ENCODE data around the gene RAB3D.
"Not testable (repeated sequence)": the region's sequence is repeated elsewhere in the genome, so short reads cannot be mapped to it uniquely, and the experiment has no call there.

The RAB3D gene

DNA sequence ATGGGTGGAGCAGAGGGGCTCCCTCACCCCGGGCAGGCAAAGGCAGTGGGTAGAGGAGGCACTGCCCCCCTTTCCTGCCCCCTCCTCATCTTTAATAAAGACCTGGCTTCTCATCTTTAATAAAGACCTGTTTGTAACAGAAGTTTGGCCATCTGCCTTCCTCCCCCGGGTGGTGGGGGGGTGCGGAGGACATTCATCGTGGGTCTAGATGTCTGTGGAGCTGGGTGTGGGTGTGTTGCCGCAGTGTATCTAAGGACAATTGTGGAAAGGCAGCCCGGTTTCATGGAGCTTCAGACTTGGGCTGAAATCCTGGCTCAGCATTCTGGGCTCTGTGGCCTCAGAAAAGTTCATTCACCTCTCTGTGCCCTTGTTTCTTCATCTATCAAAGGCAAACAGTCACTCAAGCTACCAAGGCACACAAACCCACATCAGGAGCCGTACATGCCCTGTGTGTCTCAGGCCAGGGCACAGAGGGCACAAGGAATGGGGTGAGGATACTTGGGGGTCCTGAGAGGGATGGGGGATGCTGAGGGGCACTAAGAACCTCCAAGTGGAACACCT, 26.2 kb upstream of the RAB3D start:
- no peak for DNase-seq

GRCh38 chr19:11364935-11365334, 25.5 kb upstream of the RAB3D start:
- DNase-seq, result no peak

GRCh38 chr19:11364296-11364904, 24.9 kb upstream of the RAB3D start:
- DNase-seq, result no peak

- DNase-seq, result no peak
These were observed 24.4 kb upstream of the RAB3D start for GRCh38 chr19:11363881-11364280.

- DNase-seq, result no peak
These were observed 22.6 kb upstream of the RAB3D start for GRCh38 chr19:11361771-11362731.

GRCh38 chr19:11361037-11361770, 21.7 kb upstream of the RAB3D start:
- DNase-seq, result no peak

DNA sequence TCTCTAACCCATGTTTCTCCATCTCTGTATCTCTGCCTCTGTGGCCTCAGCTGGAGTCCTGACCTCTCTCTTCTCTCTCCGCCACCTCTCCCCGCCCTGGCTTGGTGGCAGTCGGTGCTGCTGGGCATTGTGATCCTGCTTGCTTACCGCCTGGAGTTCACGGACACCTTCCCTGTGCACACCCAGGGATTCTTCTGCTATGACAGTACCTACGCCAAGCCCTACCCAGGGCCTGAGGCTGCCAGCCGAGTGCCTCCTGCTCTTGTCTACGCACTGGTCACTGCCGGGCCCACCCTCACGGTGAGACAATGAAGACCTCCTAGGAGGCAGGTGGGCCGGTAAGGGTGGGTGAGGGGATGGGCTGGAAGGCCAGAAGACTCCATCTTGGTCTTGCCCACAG, 20.0 kb upstream of the RAB3D start:
- no peak for DNase-seq

- DNase-seq, result no peak
These were observed 17.5 kb upstream of the RAB3D start for GRCh38 chr19:11356676-11357550.

- no peak for DNase-seq
These were observed 16.6 kb upstream of the RAB3D start for GRCh38 chr19:11356074-11356397.

DNA sequence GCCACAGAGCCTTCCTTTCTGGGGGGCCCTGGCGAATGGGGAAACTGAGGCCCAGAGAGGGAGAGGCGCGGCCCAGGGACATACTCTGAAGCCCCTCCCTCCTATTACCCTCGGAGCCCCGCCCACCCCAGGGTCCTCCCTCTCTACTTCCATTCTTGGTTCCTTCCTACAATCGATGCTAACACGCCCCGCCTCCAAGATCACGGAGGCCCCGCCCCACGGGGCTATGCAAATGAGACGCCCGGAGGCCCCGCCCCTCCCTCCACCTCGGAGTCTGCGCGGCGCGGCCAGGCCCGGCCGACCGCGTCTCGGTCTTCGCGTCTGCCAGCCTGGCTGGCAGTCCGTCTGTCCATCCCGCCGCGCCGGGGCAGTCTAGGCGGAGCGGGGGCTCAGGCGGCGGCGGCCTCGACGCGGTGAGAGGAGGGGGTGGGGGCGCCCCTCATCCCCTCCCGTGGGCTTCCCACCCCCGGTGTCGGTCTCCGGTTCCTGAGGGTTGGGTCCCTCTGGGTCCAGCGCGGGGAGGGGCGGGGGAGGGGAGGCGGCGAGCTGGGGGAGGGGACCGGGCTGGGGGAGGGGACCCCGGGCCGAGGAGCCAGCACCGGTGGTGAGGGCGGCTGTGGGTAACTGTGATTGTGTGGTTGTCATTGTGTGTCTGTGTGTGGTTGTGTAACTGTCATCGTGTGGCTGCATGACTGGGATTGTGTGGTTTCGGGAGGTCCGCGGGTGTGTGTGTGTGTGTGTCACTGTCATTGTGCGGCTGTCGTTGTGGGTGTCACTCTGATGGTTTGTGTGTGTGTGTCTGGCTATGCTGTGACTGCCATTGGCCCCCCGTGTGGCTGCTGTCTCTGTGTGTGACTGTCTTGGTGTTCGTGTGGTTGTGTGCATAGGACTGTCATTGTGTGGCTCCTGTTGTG, 16.0 kb upstream of the RAB3D start, which contains the start of gene PLPPR2:
PLPPR2 (plus strand) TSS at position 273 of the 914 bp plus-strand sequence. CDS start 2,242 bp downstream, outside the sequence.
- DNase-seq, result peak; percentile 83

GRCh38 chr19:11354102-11354501, 14.6 kb upstream of the RAB3D start:
- DNase-seq, result not testable (repeated sequence)

- no peak for DNase-seq
These were observed 9.7 kb upstream of the RAB3D start for GRCh38 chr19:11349171-11349570.

DNA sequence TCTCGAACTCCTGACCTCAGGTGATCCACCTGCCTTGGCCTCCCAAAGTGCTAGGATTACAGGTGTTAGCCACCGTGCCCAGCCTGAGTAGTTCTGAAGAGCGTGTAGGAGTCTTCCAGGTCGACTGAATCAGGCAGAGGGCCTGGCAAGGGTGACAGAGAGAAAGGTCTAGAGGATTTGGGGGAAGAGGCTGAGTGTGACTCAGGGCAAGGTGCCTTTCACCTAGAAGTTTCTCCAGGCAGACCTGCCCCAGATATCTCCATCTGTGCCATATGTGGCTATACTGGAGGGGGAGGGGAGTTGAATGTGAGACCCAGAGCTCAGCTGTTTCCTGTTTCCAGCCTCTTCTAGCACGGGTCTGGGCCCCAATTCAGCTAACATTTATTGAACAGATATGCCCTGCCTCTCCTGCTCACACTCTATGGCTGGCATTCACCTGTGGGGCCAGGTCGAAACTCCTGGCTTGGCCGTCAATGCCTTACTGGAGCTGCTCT, 8.1 kb upstream of the RAB3D start:
- no peak for DNase-seq

GRCh38 chr19:11346104-11346940, 6.9 kb upstream of the RAB3D start, which contains the start of the genes CCDC159 and TMEM205:
TSS of gene CCDC159 (plus strand) at chr19:11346519. CDS start at chr19:11346607, 88 bp downstream.
TSS of gene TMEM205 (minus strand) at chr19:11346268. CDS start at chr19:11345619, 649 bp downstream.
- DNase-seq, result peak; percentile 99

GRCh38 chr19:11345122-11345803, 5.8 kb upstream of the RAB3D start:
- no peak for DNase-seq

- no peak for DNase-seq
These were observed 3.0 kb upstream of the RAB3D start for GRCh38 chr19:11342429-11342828.

GRCh38 chr19:11340099-11340467, 626 bp upstream of the RAB3D start:
- not testable (repeated sequence) for DNase-seq

DNA sequence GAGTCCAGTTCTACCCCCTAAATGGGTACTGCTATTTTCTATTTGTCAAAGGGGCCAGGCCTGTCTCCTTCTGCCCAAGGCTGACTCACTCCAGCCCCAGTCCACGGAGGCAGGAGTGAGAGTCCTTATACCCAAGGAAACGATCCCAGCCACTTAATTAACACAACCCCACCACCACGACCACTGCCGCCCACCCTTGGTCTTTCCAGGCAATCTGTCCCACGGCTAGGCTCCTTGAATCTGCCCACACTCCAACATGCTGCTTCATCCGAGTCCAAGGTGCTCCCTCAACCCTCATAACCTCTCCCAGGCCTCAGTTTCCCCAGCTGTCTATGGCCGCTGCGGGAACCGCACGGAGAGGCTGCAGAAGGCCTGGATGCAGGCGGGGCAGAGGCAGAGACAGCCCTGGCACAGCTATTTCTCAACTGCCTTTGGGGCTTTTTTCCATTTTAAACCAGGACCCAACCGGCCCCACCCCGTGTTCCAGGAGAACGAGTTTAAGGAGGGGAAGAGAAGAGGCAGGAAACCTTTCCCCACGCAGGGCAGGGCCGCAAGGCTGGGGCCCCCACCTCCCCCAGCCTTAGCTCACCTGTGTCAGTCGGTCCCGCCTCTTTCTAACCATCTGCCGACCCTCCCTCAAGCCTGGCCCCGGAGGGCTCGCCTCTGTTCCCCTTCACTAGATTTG, 746 bp downstream of the RAB3D start:
- no peak for DNase-seq
